Testis (tissue), 3 donors: ENCODE data around the gene TBK1. TPM values are rescaled to one million over a fixed set of nuclear protein-coding genes. Genes with fewer than 3 reads are reported as not detected.

Experiments used
- DNase-seq: peaks from one replicate; pipeline ENCODE4 v3.0.0-alpha.2; 2019
- H3K27ac ChIP-seq, 2 donors: fragments of 200-600 bp; sonication (generic); one replicate each; pipeline ENCODE4 v1.5.1; 2019
- H3K27me3 ChIP-seq: fragments of 200-600 bp; sonication (generic); one replicate; pipeline ENCODE4 v1.5.1; 2019
- H3K36me3 ChIP-seq: fragments of 200-600 bp; sonication (generic); one replicate; pipeline ENCODE4 v1.5.1; 2017; ENCODE audit warnings: low read depth; ENCODE audit errors: missing control alignments
- H3K4me1 ChIP-seq: fragments of 200-600 bp; sonication (generic); one replicate; pipeline ENCODE4 v1.5.1; 2019
- H3K4me3 ChIP-seq, 2 donors: fragments of 200-600 bp; sonication (generic); one replicate each; pipeline ENCODE4 v1.5.1; 2017 to 2019
- H3K9me3 ChIP-seq: fragments of 200-600 bp; sonication (generic); one replicate; pipeline ENCODE4 v1.5.1; 2017
- CTCF ChIP-seq, 3 experiments: fragments of 450-650 bp in 2 of 3; fragments of 200-600 bp in 1 of 3; sonication (generic) in 1 of 3; IDR thresholded peaks; one replicate each; pipeline ENCODE4 v1.5.1; 2016 to 2019; ENCODE audit warnings: antibody characterized with exemption in 3 of 3, mild to moderate bottlenecking in 2 of 3, moderate library complexity in 1 of 3
- POLR2A ChIP-seq: fragments of 450-650 bp; IDR thresholded peaks from one replicate; pipeline ENCODE4 v1.6.1; 2017; ENCODE audit warnings: antibody characterized with exemption, mild to moderate bottlenecking, moderate library complexity
- WGBS, 2 donors: methylation state at CpG; one replicate each; pipeline ENCODE4 v1.1.5; 2018; 5-methylcytosine and 5-hydroxymethylcytosine counted together
- intact Hi-C: fragments of 100-400 bp; cut with DNase I; formaldehyde crosslinking; loops from one replicate; pipeline ENCODE4 v1.15.1; 2023; ENCODE audit warnings: low total_unique reads
- polyA plus RNA-seq: library from polyadenylated mRNA; stranded (reverse); fragments of 350-450 nt; fragmentation: Illumina TruSeq; extraction: RNeasy Lipid Tissue Mini Kit (QIAGEN cat#74804); gene quantifications from one replicate; pipeline ENCODE4 v1.2.3, GENCODE V29; 2014; ENCODE audit warnings: low read depth, low replicate concordance; ENCODE audit not compliant: insufficient read depth
- total RNA-seq, 2 donors: library from RNA; depleted of rRNA; stranded (reverse); fragments of >200 nt; gene quantifications; one replicate each; pipeline ENCODE4 v1.2.3, GENCODE V29; 2016

TBK1 gene
- total and polyA plus RNA-seq, 3 donors from 2014 or later: 32.0 to 48.3 (median 47.6) TPM

- intact Hi-C loops: no loop called here
- no peaks in the 10 kb centered on the region for H3K27me3 ChIP-seq
- no peaks in the 10 kb centered on the region for H3K9me3 ChIP-seq
- no peaks in the 10 kb centered on the region for H3K4me1 ChIP-seq
- H3K36me3 ChIP-seq: no peaks in the 10 kb centered on the region
- H3K4me3 ChIP-seq: no peak overlapping the region
- DNase-seq: no peak
- TF ChIP-seq POLR2A: no peak
- TF ChIP-seq CTCF (IDR thresholded peaks at IDR 0.05): no peak
- no peak overlapping the region for H3K27ac ChIP-seq
- 97 to 98% methylated on average over 2 of the region's 2 CpGs for WGBS, 2 donors
Observed at GRCh38 chr12:64476844-64477243, 24.9 kb downstream of the TBK1 start.

- DNase-seq: no peak
- TF ChIP-seq POLR2A (no peak), CTCF (IDR thresholded peaks at IDR 0.05) (no peak)
- H3K36me3 ChIP-seq: no peaks in the 10 kb centered on the region
- H3K9me3 ChIP-seq: no peaks in the 10 kb centered on the region
- no peak overlapping the region for H3K27ac ChIP-seq
- H3K4me3 ChIP-seq: no peak overlapping the region
- intact Hi-C loops: no loop called here
- H3K4me1 ChIP-seq: no peaks in the 10 kb centered on the region
- H3K27me3 ChIP-seq: no peaks in the 10 kb centered on the region
Observed at GRCh38 chr12:64478661-64479060, 26.7 kb downstream of the TBK1 start.

- H3K27me3 ChIP-seq: no peaks in the 10 kb centered on the region
- H3K27ac ChIP-seq: no peak overlapping the region
- H3K4me1 ChIP-seq: no peaks in the 10 kb centered on the region
- DNase-seq: no peak
- TF ChIP-seq POLR2A: no peak
- WGBS, 2 donors: 55 to 65% methylated on average over 1 of the region's 1 CpG
- intact Hi-C loops: no loop called here
- H3K9me3 ChIP-seq: no peaks in the 10 kb centered on the region
- no peak overlapping the region for H3K4me3 ChIP-seq
- H3K36me3 ChIP-seq: no peaks in the 10 kb centered on the region
Observed at GRCh38 chr12:64480148-64480547, 28.2 kb downstream of the TBK1 start.

GRCh38 chr12:64486657-64487056 is 34.7 kb downstream of the TBK1 start:
- no peak for DNase-seq
- H3K4me3 ChIP-seq: no peak overlapping the region
- no peak overlapping the region for H3K27ac ChIP-seq
- TF ChIP-seq POLR2A (no peak), CTCF (IDR thresholded peaks at IDR 0.05) (no peak)
- no peaks in the 10 kb centered on the region for H3K9me3 ChIP-seq
- H3K36me3 ChIP-seq: no peaks in the 10 kb centered on the region
- H3K27me3 ChIP-seq: no peaks in the 10 kb centered on the region
- 95 to 97% methylated on average over 3 of the region's 3 CpGs for WGBS, 2 donors
- H3K4me1 ChIP-seq: no peaks in the 10 kb centered on the region
- intact Hi-C loops: no loop called here

- Histone ChIP-seq H3K9me3 (no peaks in the 10 kb centered on the region), H3K27me3 (no peaks in the 10 kb centered on the region), H3K27ac (no peak overlapping the region), H3K4me1 (no peaks in the 10 kb centered on the region), H3K4me3 (no peak overlapping the region), H3K36me3 (no peaks in the 10 kb centered on the region)
- intact Hi-C loops: no loop called here
- TF ChIP-seq CTCF (IDR thresholded peaks at IDR 0.05) (no peak), POLR2A (no peak)
- DNase-seq: no peak
- 95 to 96% methylated on average over 1 of the region's 1 CpG for WGBS, 2 donors
Observed at GRCh38 chr12:64491718-64492117, 39.8 kb downstream of the TBK1 start.
